ENCODE measurements around the gene MGST3. TPM values are rescaled to one million over a fixed set of nuclear protein-coding genes. Genes with fewer than 3 reads are reported as not detected.

The MGST3 gene
- total and polyA plus RNA-seq, 2 experiments from 2014 or later, result 84.5 to 262 TPM

DNA sequence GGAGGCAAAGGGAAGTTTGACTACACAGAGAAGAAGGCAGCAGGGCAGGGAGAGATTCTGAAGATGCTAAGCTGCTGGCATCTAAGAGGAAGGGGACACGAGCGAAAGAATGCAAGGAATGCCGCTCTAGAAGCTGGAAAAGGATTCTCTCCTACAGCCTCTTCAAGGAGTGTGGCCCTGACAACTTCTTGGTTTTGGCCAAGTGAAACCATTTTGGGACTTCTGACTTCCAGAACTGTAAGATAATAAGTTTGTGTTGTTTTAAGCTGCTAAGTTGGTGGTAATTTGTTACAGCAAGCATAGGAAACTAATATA, 28.5 kb downstream of the MGST3 start (continued):
- no peak for TF ChIP-seq EZH2 (IDR thresholded peaks at IDR 0.05; ENCODE audit: low read depth, unreplicated experiment)

DNA sequence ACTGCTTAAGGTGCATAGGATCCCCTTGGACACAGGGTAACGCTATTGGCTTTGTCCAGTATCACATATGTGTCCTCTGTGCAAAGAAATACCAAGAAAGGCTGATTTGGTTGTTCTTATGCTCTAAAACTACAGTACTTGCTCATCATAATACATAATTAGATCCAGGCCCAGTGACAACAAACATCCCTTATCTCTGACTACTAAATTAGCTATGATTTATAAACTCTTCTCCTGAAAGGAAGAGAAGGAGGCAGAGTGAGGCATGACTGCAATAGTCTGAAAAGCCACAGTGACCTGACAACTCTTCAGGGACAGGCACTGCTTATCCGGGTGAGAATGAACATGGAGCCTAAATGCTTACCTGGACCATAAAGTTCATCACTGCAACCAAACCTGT, 30.7 kb downstream of the MGST3 start:
- Histone ChIP-seq H4K20me1 (replicated peaks; ENCODE audit: insufficient read depth) (0 out of 2 replicates have a peak, but pooled peaks cover 4% of the 10 kb centered on the region), H2AFZ (no peak overlapping the region), H3K27ac (ENCODE audit: low read depth) (no peak overlapping the region), H3K27me3 (ENCODE audit: insufficient read depth) (no peaks in the 10 kb centered on the region), H3F3A (replicated peaks; ENCODE audit: low read depth) (no peaks in the 10 kb centered on the region), H3K36me3 (ENCODE audit: insufficient read depth) (peaks cover 28% of the 10 kb centered on the region; the same call in 1 of the 2 replicates), H3K4me2 (no peak overlapping the region), H3K79me2 (replicated peaks; ENCODE audit: insufficient read depth) (no peaks in the 10 kb centered on the region), H3K9me2 (ENCODE audit: insufficient read depth) (no peaks in the 10 kb centered on the region), H3K4me3 (no peak overlapping the region), H3K4me1 (ENCODE audit: insufficient read depth) (peaks cover 6% of the 10 kb centered on the region; the same call in 1 of the 2 replicates)
- DNase-seq (ENCODE audit: low spot score) (no peak), ATAC-seq (no peak)
- Mint-ChIP-seq H3K4me3 (no peak overlapping the region), H3K27me3 (ENCODE audit: insufficient read depth, low read depth, poor library complexity) (no peaks in the 10 kb centered on the region), H3K4me1 (peaks cover 7% of the 10 kb centered on the region), H3K27ac (no peak overlapping the region), H3K9me3 (no peaks in the 10 kb centered on the region), H3K36me3 (ENCODE audit: low read depth) (peaks cover 47% of the 10 kb centered on the region)
- TF ChIP-seq, protein P1, sequence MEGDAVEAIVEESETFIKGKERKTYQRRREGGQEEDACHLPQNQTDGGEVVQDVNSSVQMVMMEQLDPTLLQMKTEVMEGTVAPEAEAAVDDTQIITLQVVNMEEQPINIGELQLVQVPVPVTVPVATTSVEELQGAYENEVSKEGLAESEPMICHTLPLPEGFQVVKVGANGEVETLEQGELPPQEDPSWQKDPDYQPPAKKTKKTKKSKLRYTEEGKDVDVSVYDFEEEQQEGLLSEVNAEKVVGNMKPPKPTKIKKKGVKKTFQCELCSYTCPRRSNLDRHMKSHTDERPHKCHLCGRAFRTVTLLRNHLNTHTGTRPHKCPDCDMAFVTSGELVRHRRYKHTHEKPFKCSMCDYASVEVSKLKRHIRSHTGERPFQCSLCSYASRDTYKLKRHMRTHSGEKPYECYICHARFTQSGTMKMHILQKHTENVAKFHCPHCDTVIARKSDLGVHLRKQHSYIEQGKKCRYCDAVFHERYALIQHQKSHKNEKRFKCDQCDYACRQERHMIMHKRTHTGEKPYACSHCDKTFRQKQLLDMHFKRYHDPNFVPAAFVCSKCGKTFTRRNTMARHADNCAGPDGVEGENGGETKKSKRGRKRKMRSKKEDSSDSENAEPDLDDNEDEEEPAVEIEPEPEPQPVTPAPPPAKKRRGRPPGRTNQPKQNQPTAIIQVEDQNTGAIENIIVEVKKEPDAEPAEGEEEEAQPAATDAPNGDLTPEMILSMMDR (conservative IDR thresholded peaks at IDR 0.05; ENCODE audit: low read depth in 2 of 2), result no peak
- TF ChIP-seq EZH2 (IDR thresholded peaks at IDR 0.05; ENCODE audit: low read depth, unreplicated experiment) (no peak), ZNF114 (CRISPR knock-in tag; IDR thresholded peaks at IDR 0.05) (no peak), CREB1 (CRISPR knock-in tag; IDR thresholded peaks at IDR 0.05; ENCODE audit: low read depth) (no peak), NANOG (IDR thresholded peaks at IDR 0.05; ENCODE audit: borderline replicate concordance) (no peak), POLR2AphosphoS5 (IDR thresholded peaks at IDR 0.05; ENCODE audit: low read depth) (no peak), STAT1 (IDR thresholded peaks at IDR 0.05; ENCODE audit: unreplicated experiment) (no peak), ZNF331 (CRISPR knock-in tag; IDR thresholded peaks at IDR 0.05; ENCODE audit: low read depth) (no peak), JUNB (IDR thresholded peaks at IDR 0.05; ENCODE audit: unreplicated experiment) (no peak), EZH2phosphoT487 (IDR thresholded peaks at IDR 0.05; ENCODE audit: unreplicated experiment) (no peak)
- TF ChIP-seq, protein P2, sequence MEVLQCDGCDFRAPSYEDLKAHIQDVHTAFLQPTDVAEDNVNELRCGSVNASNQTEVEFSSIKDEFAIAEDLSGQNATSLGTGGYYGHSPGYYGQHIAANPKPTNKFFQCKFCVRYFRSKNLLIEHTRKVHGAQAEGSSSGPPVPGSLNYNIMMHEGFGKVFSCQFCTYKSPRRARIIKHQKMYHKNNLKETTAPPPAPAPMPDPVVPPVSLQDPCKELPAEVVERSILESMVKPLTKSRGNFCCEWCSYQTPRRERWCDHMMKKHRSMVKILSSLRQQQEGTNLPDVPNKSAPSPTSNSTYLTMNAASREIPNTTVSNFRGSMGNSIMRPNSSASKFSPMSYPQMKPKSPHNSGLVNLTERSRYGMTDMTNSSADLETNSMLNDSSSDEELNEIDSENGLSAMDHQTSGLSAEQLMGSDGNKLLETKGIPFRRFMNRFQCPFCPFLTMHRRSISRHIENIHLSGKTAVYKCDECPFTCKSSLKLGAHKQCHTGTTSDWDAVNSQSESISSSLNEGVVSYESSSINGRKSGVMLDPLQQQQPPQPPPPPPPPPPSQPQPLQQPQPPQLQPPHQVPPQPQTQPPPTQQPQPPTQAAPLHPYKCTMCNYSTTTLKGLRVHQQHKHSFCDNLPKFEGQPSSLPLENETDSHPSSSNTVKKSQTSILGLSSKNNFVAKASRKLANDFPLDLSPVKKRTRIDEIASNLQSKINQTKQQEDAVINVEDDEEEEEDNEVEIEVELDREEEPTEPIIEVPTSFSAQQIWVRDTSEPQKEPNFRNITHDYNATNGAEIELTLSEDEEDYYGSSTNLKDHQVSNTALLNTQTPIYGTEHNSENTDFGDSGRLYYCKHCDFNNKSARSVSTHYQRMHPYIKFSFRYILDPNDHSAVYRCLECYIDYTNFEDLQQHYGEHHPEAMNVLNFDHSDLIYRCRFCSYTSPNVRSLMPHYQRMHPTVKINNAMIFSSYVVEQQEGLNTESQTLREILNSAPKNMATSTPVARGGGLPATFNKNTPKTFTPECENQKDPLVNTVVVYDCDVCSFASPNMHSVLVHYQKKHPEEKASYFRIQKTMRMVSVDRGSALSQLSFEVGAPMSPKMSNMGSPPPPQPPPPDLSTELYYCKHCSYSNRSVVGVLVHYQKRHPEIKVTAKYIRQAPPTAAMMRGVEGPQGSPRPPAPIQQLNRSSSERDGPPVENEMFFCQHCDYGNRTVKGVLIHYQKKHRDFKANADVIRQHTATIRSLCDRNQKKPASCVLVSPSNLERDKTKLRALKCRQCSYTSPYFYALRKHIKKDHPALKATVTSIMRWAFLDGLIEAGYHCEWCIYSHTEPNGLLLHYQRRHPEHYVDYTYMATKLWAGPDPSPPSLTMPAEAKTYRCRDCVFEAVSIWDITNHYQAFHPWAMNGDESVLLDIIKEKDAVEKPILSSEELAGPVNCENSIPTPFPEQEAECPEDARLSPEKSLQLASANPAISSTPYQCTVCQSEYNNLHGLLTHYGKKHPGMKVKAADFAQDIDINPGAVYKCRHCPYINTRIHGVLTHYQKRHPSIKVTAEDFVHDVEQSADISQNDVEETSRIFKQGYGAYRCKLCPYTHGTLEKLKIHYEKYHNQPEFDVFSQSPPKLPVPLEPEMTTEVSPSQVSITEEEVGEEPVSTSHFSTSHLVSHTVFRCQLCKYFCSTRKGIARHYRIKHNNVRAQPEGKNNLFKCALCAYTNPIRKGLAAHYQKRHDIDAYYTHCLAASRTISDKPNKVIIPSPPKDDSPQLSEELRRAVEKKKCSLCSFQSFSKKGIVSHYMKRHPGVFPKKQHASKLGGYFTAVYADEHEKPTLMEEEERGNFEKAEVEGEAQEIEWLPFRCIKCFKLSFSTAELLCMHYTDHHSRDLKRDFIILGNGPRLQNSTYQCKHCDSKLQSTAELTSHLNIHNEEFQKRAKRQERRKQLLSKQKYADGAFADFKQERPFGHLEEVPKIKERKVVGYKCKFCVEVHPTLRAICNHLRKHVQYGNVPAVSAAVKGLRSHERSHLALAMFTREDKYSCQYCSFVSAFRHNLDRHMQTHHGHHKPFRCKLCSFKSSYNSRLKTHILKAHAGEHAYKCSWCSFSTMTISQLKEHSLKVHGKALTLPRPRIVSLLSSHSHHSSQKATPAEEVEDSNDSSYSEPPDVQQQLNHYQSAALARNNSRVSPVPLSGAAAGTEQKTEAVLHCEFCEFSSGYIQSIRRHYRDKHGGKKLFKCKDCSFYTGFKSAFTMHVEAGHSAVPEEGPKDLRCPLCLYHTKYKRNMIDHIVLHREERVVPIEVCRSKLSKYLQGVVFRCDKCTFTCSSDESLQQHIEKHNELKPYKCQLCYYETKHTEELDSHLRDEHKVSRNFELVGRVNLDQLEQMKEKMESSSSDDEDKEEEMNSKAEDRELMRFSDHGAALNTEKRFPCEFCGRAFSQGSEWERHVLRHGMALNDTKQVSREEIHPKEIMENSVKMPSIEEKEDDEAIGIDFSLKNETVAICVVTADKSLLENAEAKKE (CRISPR knock-in tag; IDR thresholded peaks at IDR 0.05), result no peak
- TF ChIP-seq, protein P3, sequence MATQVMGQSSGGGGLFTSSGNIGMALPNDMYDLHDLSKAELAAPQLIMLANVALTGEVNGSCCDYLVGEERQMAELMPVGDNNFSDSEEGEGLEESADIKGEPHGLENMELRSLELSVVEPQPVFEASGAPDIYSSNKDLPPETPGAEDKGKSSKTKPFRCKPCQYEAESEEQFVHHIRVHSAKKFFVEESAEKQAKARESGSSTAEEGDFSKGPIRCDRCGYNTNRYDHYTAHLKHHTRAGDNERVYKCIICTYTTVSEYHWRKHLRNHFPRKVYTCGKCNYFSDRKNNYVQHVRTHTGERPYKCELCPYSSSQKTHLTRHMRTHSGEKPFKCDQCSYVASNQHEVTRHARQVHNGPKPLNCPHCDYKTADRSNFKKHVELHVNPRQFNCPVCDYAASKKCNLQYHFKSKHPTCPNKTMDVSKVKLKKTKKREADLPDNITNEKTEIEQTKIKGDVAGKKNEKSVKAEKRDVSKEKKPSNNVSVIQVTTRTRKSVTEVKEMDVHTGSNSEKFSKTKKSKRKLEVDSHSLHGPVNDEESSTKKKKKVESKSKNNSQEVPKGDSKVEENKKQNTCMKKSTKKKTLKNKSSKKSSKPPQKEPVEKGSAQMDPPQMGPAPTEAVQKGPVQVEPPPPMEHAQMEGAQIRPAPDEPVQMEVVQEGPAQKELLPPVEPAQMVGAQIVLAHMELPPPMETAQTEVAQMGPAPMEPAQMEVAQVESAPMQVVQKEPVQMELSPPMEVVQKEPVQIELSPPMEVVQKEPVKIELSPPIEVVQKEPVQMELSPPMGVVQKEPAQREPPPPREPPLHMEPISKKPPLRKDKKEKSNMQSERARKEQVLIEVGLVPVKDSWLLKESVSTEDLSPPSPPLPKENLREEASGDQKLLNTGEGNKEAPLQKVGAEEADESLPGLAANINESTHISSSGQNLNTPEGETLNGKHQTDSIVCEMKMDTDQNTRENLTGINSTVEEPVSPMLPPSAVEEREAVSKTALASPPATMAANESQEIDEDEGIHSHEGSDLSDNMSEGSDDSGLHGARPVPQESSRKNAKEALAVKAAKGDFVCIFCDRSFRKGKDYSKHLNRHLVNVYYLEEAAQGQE (IDR thresholded peaks at IDR 0.05; ENCODE audit: unreplicated experiment), result no peak
- TF ChIP-seq, protein P4, sequence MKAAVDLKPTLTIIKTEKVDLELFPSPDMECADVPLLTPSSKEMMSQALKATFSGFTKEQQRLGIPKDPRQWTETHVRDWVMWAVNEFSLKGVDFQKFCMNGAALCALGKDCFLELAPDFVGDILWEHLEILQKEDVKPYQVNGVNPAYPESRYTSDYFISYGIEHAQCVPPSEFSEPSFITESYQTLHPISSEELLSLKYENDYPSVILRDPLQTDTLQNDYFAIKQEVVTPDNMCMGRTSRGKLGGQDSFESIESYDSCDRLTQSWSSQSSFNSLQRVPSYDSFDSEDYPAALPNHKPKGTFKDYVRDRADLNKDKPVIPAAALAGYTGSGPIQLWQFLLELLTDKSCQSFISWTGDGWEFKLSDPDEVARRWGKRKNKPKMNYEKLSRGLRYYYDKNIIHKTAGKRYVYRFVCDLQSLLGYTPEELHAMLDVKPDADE (IDR thresholded peaks at IDR 0.05), result no peak
